Peyer's patch (tissue), 4 donors: ENCODE measurements around the gene MAPK8.

Source experiments
- CTCF ChIP-seq, 6 experiments: fragments of 450-650 bp in 4 of 6; fragments of 200-600 bp in 2 of 6; sonication (generic) in 1 of 6; IDR thresholded peaks; one replicate each; pipeline ENCODE4 v1.5.1; 2017 to 2019; ENCODE audit warnings: antibody characterized with exemption in 6 of 6, mild to moderate bottlenecking in 3 of 6, moderate library complexity in 1 of 6
- POLR2A ChIP-seq, 2 donors: fragments of 450-650 bp; IDR thresholded peaks; one replicate each; pipeline ENCODE4 v1.5.1; 2017; ENCODE audit warnings: antibody characterized with exemption in 2 of 2, mild to moderate bottlenecking in 2 of 2, moderate library complexity in 2 of 2

GRCh38 chr10:48307711-48308018, 1.2 kb downstream of the MAPK8 start:
- TF ChIP-seq POLR2A (IDR thresholded peaks at IDR 0.05) = no peak
- TF ChIP-seq CTCF (IDR thresholded peaks at IDR 0.05) = no peak
